AG09309 (cell line): ENCODE data around the gene GRK3.
"Not testable (repeated sequence)": the region's sequence is repeated elsewhere in the genome, so short reads cannot be mapped to it uniquely, and the experiment has no call there.

Experiments used
- DNase-seq: peaks from one replicate; pipeline ENCODE4 v3.0.0-alpha.2; 2010; ENCODE audit warnings: low read depth
- H3K4me3 ChIP-seq: 2 replicates; pipeline ENCODE4 v1.5.1; 2011; ENCODE audit warnings: mild to moderate bottlenecking, low read depth, low read length, moderate library complexity; ENCODE audit not compliant: control insufficient read depth
- CTCF ChIP-seq: IDR thresholded peaks from 2 replicates; pipeline ENCODE4 v1.5.1; 2011; ENCODE audit warnings: mild to moderate bottlenecking, low read depth, low read length, inconsistent platforms; ENCODE audit not compliant: insufficient read depth, control insufficient read depth; ENCODE audit errors: missing control alignments

The GRK3 gene

GRCh38 chr22:25553131-25553530 lies 11.3 kb upstream of the GRK3 start:
- no peak for DNase-seq
- no peak overlapping the region for H3K4me3 ChIP-seq
- no peak for TF ChIP-seq CTCF

- no peak for DNase-seq
- no peak overlapping the region for H3K4me3 ChIP-seq
- no peak for TF ChIP-seq CTCF
Observed at GRCh38 chr22:25554238-25554671, 10.2 kb upstream of the GRK3 start.

- no peak for TF ChIP-seq CTCF
- no peak for DNase-seq
Observed at GRCh38 chr22:25554689-25555088, 9.8 kb upstream of the GRK3 start.

GRCh38 chr22:25555586-25555985 lies 8.9 kb upstream of the GRK3 start:
- no peak for TF ChIP-seq CTCF
- no peak overlapping the region for H3K4me3 ChIP-seq

More at GRCh38 chr22:25554689-25555088, 9.8 kb upstream of the GRK3 start:
- H3K4me3 ChIP-seq = no peak overlapping the region

GRCh38 chr22:25557218-25557617 lies 7.3 kb upstream of the GRK3 start:
- TF ChIP-seq CTCF = no peak
- no peak overlapping the region for H3K4me3 ChIP-seq
- no peak for DNase-seq

More at GRCh38 chr22:25555586-25555985, 8.9 kb upstream of the GRK3 start:
- DNase-seq = no peak

GRCh38 chr22:25558341-25558740 lies 6.1 kb upstream of the GRK3 start:
- H3K4me3 ChIP-seq = no peak overlapping the region
- no peak for DNase-seq
- no peak for TF ChIP-seq CTCF

GRCh38 chr22:25559910-25560309 lies 4.6 kb upstream of the GRK3 start:
- H3K4me3 ChIP-seq, DNase-seq: not testable (repeated sequence)

- not testable (repeated sequence) for DNase-seq, H3K4me3 ChIP-seq
Observed at GRCh38 chr22:25561182-25561581, 3.3 kb upstream of the GRK3 start.

- H3K4me3 ChIP-seq = not testable (repeated sequence)
Observed at GRCh38 chr22:25561927-25562326, 2.5 kb upstream of the GRK3 start.

GRCh38 chr22:25562966-25563760 lies 1.3 kb upstream of the GRK3 start:
- DNase-seq, H3K4me3 ChIP-seq: not testable (repeated sequence)

More at GRCh38 chr22:25561927-25562326, 2.5 kb upstream of the GRK3 start:
- DNase-seq = not testable (repeated sequence)
